HCT116 (cell line): ENCODE data around the gene TMEM45A. TPM values are rescaled to one million over a fixed set of nuclear protein-coding genes. Genes with fewer than 3 reads are reported as not detected.

Experiments used
- ATAC-seq: fragments of 200-7000 bp; cut with Tn5 transposase; 2 replicates; pipeline ENCODE4 v1.9.1; 2020; ENCODE audit warnings: mild to moderate bottlenecking, moderate library complexity
- BruUV-seq: library from RNA; stranded (reverse); fragments of 400-500 nt; replicated peaks from 2 replicates; lab custom pipeline; 2021; lab: Mats Ljungman, UMichigan
- CTCF ChIA-PET: fragments of 300-600 bp; sonication (Branson Sonifier 250); formaldehyde crosslinking; loops from one replicate; lab custom pipeline; 2021; ENCODE audit warnings: antibody characterized with exemption; lab: Charles Lee
- POLR2A ChIA-PET: fragments of 300-600, 350-600 bp; sonication (Branson Sonifier 250); formaldehyde crosslinking; loops from one replicate; lab custom pipeline; 2021; ENCODE audit warnings: antibody characterized with exemption; lab: Charles Lee
- RAD21 ChIA-PET, 2 experiments: fragments of 300-600 bp; sonication (Branson Sonifier 250); formaldehyde crosslinking; loops; one replicate each; lab custom pipeline; 2023; ENCODE audit warnings: low total read pairs in 2 of 2; ENCODE audit not compliant: uncharacterized antibody in 2 of 2, unreplicated experiment in 2 of 2, low non-redundant PET in 1 of 2; lab: Charles Lee
- DNase-seq: peaks from one replicate; pipeline ENCODE4 v3.0.0-alpha.2; 2010; ENCODE audit warnings: low read depth, low spot score
- H2AFZ ChIP-seq: fragments of 200-600 bp; shearing (Covaris generic), sonication (generic); 2 replicates; pipeline ENCODE4 v1.6.1; 2017; ENCODE audit warnings: low read depth, mixed run types, mixed read lengths, antibody characterized with exemption, low read length; ENCODE audit not compliant: poor library complexity, severe bottlenecking
- H3K27ac ChIP-seq: 2 replicates; pipeline ENCODE4 v1.5.1; 2012; ENCODE audit warnings: low read depth, low read length
- H3K27me3 ChIP-seq: fragments of 200-600 bp; sonication (generic); 2 replicates; pipeline ENCODE4 v1.6.1; 2016; ENCODE audit warnings: mixed run types, low read length, mixed read lengths; ENCODE audit not compliant: insufficient read depth
- H3K36me3 ChIP-seq, 2 experiments: fragments of 200-500 bp in 1 of 2; fragments of 200-600 bp in 1 of 2; sonication (Bioruptor generic) in 1 of 2; sonication (generic) in 1 of 2; 2 replicates each; pipeline versions ENCODE4 v1.5.1 to v1.6.1; 2014 to 2016; ENCODE audit warnings: low read length in 2 of 2, inconsistent platforms in 1 of 2, mixed read lengths in 1 of 2, mixed run types in 1 of 2; ENCODE audit not compliant: insufficient read depth in 2 of 2, control insufficient read depth in 1 of 2
- H3K4me1 ChIP-seq, 2 experiments: fragments of 200-600 bp in 1 of 2; sonication (generic) in 1 of 2; 2 replicates each; pipeline versions ENCODE4 v1.5.1 to v1.6.1; 2012 to 2017; ENCODE audit warnings: low read length in 2 of 2, inconsistent platforms in 1 of 2, mild to moderate bottlenecking in 1 of 2, mixed read lengths in 1 of 2, mixed run types in 1 of 2, moderate library complexity in 1 of 2; ENCODE audit not compliant: insufficient read depth in 2 of 2, control insufficient read depth in 1 of 2
- H3K4me2 ChIP-seq: fragments of 200-600 bp; sonication (generic); 2 replicates; pipeline ENCODE4 v1.6.1; 2017; ENCODE audit warnings: mixed run types, low read length, mixed read lengths
- H3K4me3 ChIP-seq, 2 experiments: fragments of 200-600 bp in 1 of 2; sonication (generic) in 1 of 2; replicated peaks in 1 of 2; 2 replicates each; pipeline ENCODE4 v1.5.1; 2011 to 2016; ENCODE audit warnings: low read length in 2 of 2, control low read depth in 1 of 2, low read depth in 1 of 2, mild to moderate bottlenecking in 1 of 2, mixed read lengths in 1 of 2, mixed run types in 1 of 2
- H3K79me2 ChIP-seq: fragments of 200-600 bp; sonication (generic); 2 replicates; pipeline ENCODE4 v1.6.1; 2017; ENCODE audit warnings: mild to moderate bottlenecking, mixed run types, low read length, moderate library complexity, mixed read lengths; ENCODE audit not compliant: insufficient read depth
- H3K9ac ChIP-seq: fragments of 200-600 bp; sonication (generic); 2 replicates; pipeline ENCODE4 v1.6.1; 2016; ENCODE audit warnings: low read length, mixed read lengths
- H3K9me2 ChIP-seq: fragments of 200-600 bp; sonication (generic), shearing (Covaris generic); 2 replicates; pipeline ENCODE4 v1.6.1; 2017; ENCODE audit warnings: mixed run types, mild to moderate bottlenecking, moderate library complexity; ENCODE audit not compliant: insufficient read depth
- H3K9me3 ChIP-seq, 2 experiments: fragments of 200-500 bp in 1 of 2; fragments of 200-600 bp in 1 of 2; sonication (Bioruptor generic) in 1 of 2; sonication (generic) in 1 of 2; 2 replicates each; pipeline ENCODE4 v1.6.1; 2014 to 2017; ENCODE audit warnings: low read length in 2 of 2, mixed read lengths in 2 of 2, inconsistent platforms in 1 of 2, low read depth in 1 of 2, mild to moderate bottlenecking in 1 of 2, mixed run types in 1 of 2, moderate library complexity in 1 of 2; ENCODE audit not compliant: control insufficient read depth in 1 of 2, insufficient read depth in 1 of 2
- H4K20me1 ChIP-seq: fragments of 200-600 bp; sonication (generic), shearing (Covaris generic); 2 replicates; pipeline ENCODE4 v1.6.1; 2017; ENCODE audit warnings: mixed run types, mild to moderate bottlenecking, moderate library complexity; ENCODE audit not compliant: insufficient read depth
- CTCF ChIP-seq, 3 experiments: fragments of 200-600 bp in 1 of 3; sonication (generic) in 1 of 3; IDR thresholded peaks in 2 of 3; conservative IDR thresholded peaks in 1 of 3; 2 replicates each; pipeline ENCODE4 v1.5.1; 2012 to 2017; ENCODE audit warnings: low read depth in 2 of 3, low read length in 2 of 3, antibody characterized with exemption in 1 of 3, borderline replicate concordance in 1 of 3, control low read depth in 1 of 3, mild to moderate bottlenecking in 1 of 3, mixed read lengths in 1 of 3, mixed run types in 1 of 3, moderate library complexity in 1 of 3; ENCODE audit not compliant: insufficient read depth in 1 of 3
- ELF1 ChIP-seq: IDR thresholded peaks from 2 replicates; pipeline ENCODE4 v1.6.1; 2012; ENCODE audit warnings: low read depth, borderline replicate concordance
- FOSL1 ChIP-seq: IDR thresholded peaks from 2 replicates; pipeline ENCODE4 v1.6.1; 2012; ENCODE audit warnings: low read depth
- RAD21 ChIP-seq: IDR thresholded peaks from 2 replicates; pipeline ENCODE4 v1.6.1; 2012; ENCODE audit warnings: low read depth, mild to moderate bottlenecking
- REST ChIP-seq: IDR thresholded peaks from 2 replicates; pipeline ENCODE4 v1.6.1; 2012; ENCODE audit warnings: low read depth
- SIN3A ChIP-seq: IDR thresholded peaks from 2 replicates; pipeline ENCODE4 v1.6.1; 2012; ENCODE audit warnings: low read depth
- SP1 ChIP-seq: IDR thresholded peaks from 2 replicates; pipeline ENCODE4 v1.6.1; 2012; ENCODE audit warnings: low read depth
- SRF ChIP-seq: IDR thresholded peaks from 2 replicates; pipeline ENCODE4 v1.6.1; 2012; ENCODE audit warnings: low read depth
- TCF7L2 ChIP-seq: IDR thresholded peaks from 2 replicates; pipeline ENCODE4 v1.7.0; 2011; ENCODE audit warnings: borderline replicate concordance, inconsistent platforms; ENCODE audit not compliant: insufficient read depth, insufficient read length; ENCODE audit errors: extremely low read depth
- ZBTB33 ChIP-seq: IDR thresholded peaks from 2 replicates; pipeline ENCODE4 v1.6.1; 2011; ENCODE audit warnings: mild to moderate bottlenecking, low read length, moderate library complexity; ENCODE audit not compliant: insufficient replicate concordance; ENCODE audit errors: extremely low read depth
- intact Hi-C: fragments of 100-400 bp; cut with micrococcal nuclease; formaldehyde crosslinking; loops from 2 replicates; pipeline ENCODE4 v1.10.0; 2022
- total RNA-seq: library from RNA; stranded (reverse); gene quantifications from one replicate; pipeline ENCODE4 v1.2.1, GENCODE V29; 2021; ENCODE audit not compliant: unreplicated experiment

The TMEM45A gene
- total RNA-seq, 1 experiment from 2014 or later: 5.0 TPM

GRCh38 chr3:100548053-100548452, 55.6 kb downstream of the TMEM45A start:
- ChIA-PET RAD21 (no interaction called here), CTCF (no interaction called here), POLR2A (no interaction called here)
- TF ChIP-seq ELF1 (no peak), FOSL1 (no peak), CTCF (IDR thresholded peaks at IDR 0.05 in 2 of 3, conservative IDR thresholded peaks at IDR 0.05 in 1 of 3; ENCODE audit: borderline replicate concordance in 1 of 3, insufficient read depth in 1 of 3, low read depth in 2 of 3, low read length in 2 of 3) (no peak), RAD21 (no peak), ZBTB33 (no peak), SP1 (no peak), REST (no peak), TCF7L2 (no peak), SIN3A (no peak), SRF (no peak)
- Histone ChIP-seq H3K4me1 (no peaks in the 10 kb centered on the region), H3K36me3 (no peaks in the 10 kb centered on the region), H3K9me3 (no peaks in the 10 kb centered on the region), H4K20me1 (no peaks in the 10 kb centered on the region), H3K4me3 (no peak overlapping the region), H3K27me3 (no peaks in the 10 kb centered on the region), H3K27ac (no peak overlapping the region), H3K79me2 (no peaks in the 10 kb centered on the region), H3K4me2 (no peak overlapping the region), H3K9ac (no peak overlapping the region), H2AFZ (no peak overlapping the region), H3K9me2 (no peaks in the 10 kb centered on the region)
- BruUV-seq: no TSS peak
- ATAC-seq (no peak), DNase-seq (no peak)
- intact Hi-C loops: no loop called here
